Stimulated activated CD4-positive, alpha-beta T cell treated with anti-CD3 and anti-CD28 coated beads, Interleukin-4, amount 100 ng/mL, for 1 hour (primary cell): ENCODE measurements around the gene TOM1L1.
"Not testable (repeated sequence)": the region's sequence is repeated elsewhere in the genome, so short reads cannot be mapped to it uniquely, and the experiment has no call there.

Source experiments
- DNase-seq: peaks from one replicate; pipeline ENCODE4 v3.0.0-alpha.2; 2020

The TOM1L1 gene

DNA sequence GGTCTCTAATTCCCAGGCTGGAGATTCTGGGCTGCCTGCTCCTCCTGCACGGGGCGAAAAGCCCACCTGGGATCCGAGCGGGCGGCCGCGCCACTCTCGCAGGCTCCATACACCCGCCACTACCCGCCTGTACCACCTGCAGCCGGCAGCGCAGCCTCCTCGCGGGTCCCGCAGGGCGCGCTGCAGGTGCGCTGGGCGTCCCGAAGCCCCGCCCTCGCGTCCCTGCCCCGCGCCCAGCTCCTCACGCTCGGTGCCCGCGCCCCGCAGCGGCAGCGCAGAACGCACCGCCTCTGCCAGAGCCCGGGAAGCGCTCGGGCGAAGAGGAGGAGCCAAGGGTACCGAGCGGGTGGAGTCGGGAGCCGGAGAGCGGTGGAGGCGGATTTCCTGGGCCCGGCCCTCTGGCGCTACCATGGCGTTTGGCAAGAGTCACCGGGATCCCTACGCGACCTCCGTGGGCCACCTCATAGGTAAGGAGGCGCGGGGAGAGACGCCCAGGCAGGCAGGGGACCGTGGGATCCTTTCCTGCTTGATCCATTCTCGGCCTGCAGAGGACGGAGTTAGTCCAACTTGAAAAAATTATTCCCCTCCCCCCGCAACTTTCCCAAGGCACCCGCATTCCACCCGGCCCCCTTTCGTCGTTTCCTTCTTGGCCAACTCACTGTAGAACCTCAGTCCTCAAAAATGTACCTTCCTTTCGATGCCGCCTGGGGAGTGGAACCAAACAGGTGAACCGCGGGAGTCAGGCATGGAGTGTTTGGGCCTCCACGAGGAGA is at the start of gene TOM1L1:
TSS of gene TOM1L1 (plus strand) at position 396 of the 773 bp plus-strand sequence. CDS start at position 410, 14 bp downstream.
- peak; percentile 21 for DNase-seq

- DNase-seq = no peak
Observed at GRCh38 chr17:54859187-54859586, 41.5 kb upstream of the TOM1L1 start.

- no peak for DNase-seq
Observed at GRCh38 chr17:54860617-54861470, 39.8 kb upstream of the TOM1L1 start.

GRCh38 chr17:54861471-54861983 is 39.1 kb upstream of the TOM1L1 start:
- no peak for DNase-seq

GRCh38 chr17:54863176-54863575 is 37.5 kb upstream of the TOM1L1 start:
- DNase-seq = no peak

DNA sequence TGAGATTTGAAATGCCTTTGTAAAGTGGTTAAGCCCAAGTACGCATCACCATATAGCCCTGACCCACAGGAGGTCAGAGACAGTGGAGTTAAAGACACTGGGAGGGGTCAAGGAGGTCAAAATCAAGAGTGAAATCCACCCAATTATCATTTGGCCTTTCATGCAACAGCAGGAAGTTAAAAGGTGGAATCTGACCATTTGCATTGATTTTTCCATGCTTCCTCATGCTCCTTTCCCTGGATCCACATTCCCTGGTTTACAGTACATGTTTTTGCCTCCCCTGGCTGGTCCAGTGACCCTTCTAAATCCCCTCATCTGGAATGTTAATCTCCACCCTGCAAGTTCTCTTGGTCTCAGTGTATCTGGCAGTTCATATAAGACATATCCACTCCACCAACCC is 36.6 kb upstream of the TOM1L1 start:
- no peak for DNase-seq

DNA sequence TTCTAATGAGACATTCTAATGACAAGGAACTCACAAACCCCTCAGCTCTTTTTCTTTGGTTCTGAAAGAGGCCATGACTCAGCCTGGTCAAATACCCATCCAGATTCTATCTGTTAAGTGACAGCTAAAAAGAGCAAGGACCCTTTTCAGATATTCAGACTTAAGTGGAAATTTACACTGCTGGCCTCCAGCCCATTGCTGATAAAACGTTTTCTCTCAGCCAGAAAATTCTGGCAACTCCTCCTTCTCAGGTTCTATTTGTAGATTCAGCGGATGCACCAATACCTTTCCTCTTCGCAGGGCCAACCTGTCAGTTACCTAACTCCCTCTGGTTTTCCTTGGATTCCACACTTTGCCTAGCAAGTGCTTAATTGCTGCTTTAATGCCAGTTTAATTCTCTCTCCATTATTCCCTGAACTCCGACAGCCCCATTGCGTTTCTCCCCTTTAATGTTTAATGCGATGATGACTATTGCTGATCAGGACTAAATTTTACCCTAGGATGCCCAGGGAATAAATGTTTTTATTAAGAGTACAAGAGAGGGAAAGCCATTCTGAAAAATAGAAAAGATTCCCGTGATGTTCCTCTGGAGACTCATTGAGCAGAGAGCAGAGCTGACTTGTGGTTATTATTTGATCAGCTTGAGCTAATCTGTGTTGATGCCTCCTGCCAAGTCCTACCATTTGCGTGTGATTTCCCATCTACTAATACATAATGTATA is 35.9 kb upstream of the TOM1L1 start:
- no peak for DNase-seq

DNA sequence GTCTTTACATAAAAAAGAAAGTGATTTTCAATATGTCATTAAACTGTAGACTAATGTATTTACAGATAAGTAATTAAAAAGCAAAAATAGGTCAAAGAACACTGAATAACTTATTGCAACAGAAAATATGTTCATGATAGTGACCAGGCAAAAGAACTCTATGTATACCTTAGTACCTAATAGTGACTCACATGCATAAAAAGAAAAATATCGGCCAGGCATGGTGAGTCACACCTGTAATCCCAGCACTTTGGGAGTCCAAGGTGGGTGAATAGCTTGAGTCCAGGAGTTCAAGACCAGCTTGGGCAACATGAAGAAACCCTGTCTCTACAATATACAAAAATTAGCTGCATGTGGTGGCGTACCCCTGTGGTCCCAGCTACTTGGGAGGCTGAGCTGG is 33.0 kb upstream of the TOM1L1 start:
- no peak for DNase-seq

DNA sequence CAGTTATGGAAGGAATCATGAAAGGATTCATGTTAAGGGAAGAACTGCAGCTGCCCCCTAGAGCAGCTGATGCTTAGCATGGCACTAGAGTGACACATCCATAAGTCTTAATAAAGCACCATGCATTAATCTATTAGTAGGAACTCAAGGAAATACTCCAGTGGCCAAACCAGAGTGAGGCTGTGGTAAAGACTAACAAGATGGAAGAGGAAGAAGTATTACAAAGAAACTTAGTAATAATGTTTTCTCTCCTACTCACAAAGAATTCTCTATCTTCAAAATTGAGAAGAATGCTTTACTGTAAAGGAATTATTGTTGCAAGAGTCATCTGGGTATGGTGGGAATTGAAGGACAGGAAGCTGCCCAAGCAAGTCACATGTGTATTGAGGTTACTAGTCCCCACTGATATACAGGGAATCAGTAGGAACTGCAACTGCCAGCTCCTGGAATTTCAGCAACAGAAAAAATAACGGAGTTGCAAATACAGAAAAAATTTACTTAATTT is 29.9 kb upstream of the TOM1L1 start:
- DNase-seq = no peak

DNA sequence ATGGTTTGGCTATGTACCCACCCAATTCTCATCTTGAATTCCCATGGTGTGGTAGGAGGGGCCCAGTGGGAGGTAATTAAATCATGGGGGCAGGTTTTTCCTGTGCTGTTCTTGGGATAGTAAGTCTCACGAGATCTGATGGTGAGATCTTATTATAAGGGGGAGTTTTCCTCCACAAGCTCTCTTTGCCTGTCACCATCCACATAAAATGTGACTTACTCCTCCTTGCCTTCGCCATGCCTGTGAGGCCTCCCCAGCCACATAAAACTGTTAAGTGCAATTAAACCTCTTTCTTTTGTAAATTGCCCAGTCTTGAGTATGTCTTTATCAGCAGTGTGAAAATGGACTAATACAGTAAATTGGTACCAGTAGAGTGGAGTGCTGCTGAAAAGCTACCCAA is 24.7 kb upstream of the TOM1L1 start:
- DNase-seq = not testable (repeated sequence)

- no peak for DNase-seq
Observed at GRCh38 chr17:54876656-54877195, 23.9 kb upstream of the TOM1L1 start.

DNA sequence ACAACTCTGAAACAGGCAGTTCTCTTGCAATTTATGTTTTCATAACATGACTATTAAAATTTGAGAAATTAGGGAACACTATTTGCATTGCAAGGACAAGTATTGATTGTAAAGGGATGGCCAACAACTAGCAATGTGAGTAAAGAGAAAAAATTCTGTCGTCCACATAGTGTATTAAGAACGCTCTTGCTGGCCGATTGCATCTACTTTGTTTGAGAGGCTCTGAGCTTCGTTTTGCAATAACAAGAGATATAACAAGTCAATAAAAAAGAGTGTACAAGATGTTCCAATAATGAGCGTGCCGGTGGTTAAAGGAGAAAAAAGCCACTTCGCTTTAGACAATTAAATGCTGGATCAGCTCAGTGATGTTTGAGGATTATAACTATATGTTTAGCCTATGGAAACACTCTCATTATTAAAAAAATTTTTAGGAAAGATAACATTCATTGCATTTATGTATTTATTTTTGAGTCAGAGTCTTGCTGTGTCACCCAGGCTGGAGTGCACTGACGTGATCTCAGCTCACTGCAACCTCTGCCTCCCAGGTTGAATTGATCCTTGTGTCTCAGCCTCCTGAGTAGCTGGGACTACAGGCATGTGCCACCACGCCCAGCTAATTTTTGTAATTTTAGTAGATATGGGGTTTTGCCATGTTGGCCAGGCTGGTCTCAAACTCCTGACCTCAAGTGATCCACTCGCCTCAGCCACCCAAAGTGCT is 19.2 kb upstream of the TOM1L1 start:
- DNase-seq = no peak

DNA sequence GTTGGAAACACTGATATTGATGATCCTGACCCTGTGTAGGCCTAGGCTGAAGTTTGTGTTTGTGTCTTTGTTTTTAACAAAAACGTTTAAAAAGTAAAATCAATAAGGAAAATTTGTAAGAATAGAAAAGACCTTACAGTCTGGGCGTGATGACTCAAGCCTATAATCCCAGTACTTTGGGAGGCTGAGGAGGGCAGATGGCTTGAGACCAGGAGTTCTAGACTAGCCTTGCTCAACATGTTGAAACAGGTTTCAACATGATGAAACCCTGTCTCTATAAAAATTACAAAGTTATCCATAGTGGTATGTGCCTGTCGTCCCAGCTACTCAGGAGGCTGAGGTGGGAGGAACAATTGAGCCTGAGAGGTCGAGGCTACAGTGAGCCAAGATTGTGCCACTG is 18.3 kb upstream of the TOM1L1 start:
- no peak for DNase-seq

- DNase-seq = no peak
Observed at GRCh38 chr17:54882950-54883349, 17.7 kb upstream of the TOM1L1 start.

DNA sequence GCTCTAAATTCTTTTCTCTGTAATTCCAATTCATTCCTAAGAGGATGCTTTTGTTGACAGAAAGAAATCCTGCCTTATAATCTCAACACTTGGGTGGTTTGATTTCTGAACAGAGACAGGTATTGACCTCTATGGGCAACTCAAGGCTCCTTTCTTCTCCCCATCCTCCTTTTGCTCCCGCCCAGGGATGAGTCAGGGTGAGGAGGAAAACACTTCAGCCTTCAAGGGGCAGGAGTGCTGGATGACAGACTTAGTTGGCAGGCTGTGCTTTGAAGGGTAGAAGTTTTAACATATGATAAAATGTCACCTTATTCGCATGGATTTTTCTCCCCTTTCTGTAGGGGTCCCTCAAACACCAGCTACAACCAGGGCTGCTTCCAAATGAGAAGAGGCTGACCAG is 16.7 kb upstream of the TOM1L1 start:
- DNase-seq = no peak

DNA sequence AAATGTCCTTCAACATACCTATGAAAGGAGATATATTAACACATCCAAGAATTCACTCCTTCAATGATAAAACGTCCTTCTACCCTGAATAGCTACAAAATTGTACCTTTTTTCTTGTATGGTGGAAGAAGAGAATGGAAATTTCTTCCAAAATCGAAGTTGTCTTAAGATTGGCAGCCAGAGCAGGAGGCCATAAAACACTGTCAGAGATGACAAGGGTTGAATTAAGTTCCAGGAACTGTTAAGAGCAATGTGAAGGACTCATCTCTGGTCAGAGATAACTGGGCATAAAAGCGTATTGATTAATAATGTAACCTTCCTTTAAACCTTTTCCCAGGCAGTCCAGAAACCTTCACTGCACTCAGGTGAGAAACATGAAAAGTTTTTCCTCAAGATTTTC is 12.9 kb upstream of the TOM1L1 start:
- DNase-seq = no peak

GRCh38 chr17:54888254-54888653 is 12.4 kb upstream of the TOM1L1 start:
- no peak for DNase-seq

GRCh38 chr17:54888981-54889380 is 11.7 kb upstream of the TOM1L1 start:
- DNase-seq = no peak

GRCh38 chr17:54891176-54891821 is 9.4 kb upstream of the TOM1L1 start:
- DNase-seq = no peak

DNA sequence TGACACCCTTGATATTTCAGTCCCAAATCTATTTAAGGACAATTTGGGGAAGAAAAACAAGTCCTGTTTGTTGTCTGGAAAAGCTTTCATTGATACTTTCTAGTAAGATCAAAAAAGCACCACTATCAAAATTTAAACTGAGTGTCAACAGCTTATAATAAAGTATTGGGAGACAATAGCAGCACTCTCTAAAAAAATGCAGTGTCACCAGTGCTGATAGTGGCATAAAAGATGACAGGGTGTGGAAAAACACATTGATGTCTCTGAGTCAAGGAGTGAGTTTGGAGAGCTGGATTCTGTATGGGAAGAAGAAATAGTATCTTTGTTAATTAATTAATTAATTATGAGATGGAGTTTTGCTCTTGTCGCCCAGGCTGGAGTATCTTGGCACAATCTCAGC is 8.3 kb upstream of the TOM1L1 start:
- DNase-seq = no peak

- DNase-seq = no peak
Observed at GRCh38 chr17:54898576-54898975, 2.1 kb upstream of the TOM1L1 start.

GRCh38 chr17:54899201-54899600 is 1.5 kb upstream of the TOM1L1 start:
- no peak for DNase-seq
